ENCODE results near the gene CPLX3.

- TF ChIP-seq POLR2A (IDR thresholded peaks at IDR 0.05; ENCODE audit: low read length) (no peak), CTCF (IDR thresholded peaks at IDR 0.05) (no peak), NFE2L2 (conservative IDR thresholded peaks at IDR 0.05; ENCODE audit: low read length) (no peak), JUN (IDR thresholded peaks at IDR 0.05) (no peak), USF2 (IDR thresholded peaks at IDR 0.05) (no peak), SREBF2 (IDR thresholded peaks at IDR 0.05) (no peak), MAX (IDR thresholded peaks at IDR 0.05) (no peak), NR3C1 (IDR thresholded peaks at IDR 0.05) (no peak)
These were observed 23.5 kb upstream of the CPLX3 start for GRCh38 chr15:74802862-74803447.
